SH-SY5Y (cell line): ENCODE data around the gene TMEM98.

ENCODE experiments used
- GATA2 ChIP-seq: IDR thresholded peaks from 2 replicates; pipeline ENCODE4 v1.6.1; 2011; ENCODE audit warnings: mild to moderate bottlenecking, low read depth, low read length
- GATA3 ChIP-seq: IDR thresholded peaks from 2 replicates; pipeline ENCODE4 v1.6.1; 2011; ENCODE audit warnings: low read depth, mild to moderate bottlenecking, low read length, moderate library complexity

DNA sequence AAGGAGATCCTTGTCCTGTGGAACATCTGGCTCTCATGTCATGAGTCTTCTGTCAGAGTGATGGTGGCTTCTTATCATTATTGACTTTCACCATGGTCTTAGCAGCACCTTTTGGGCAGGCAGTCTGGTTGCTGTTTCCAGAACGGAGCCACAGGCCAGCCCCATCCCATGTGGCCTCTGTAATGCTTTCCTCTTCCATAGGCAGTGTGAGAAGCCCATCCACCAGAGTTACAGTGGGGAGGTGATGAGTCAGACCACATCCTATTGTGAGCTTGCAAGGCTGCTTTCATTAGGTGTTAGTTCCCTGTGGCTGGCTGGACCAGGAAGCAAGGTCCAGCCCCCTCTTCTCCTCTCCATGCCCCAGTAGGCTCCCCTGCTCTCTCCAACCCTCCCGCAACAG lies 32.9 kb downstream of the TMEM98 start:
- TF ChIP-seq GATA3 (no peak), GATA2 (no peak)
